Adipose tissue (tissue), 3 donors: ENCODE results near the gene CBX5. TPM values are rescaled to one million over a fixed set of nuclear protein-coding genes. Genes with fewer than 3 reads are reported as not detected.
"Not testable (repeated sequence)": the region's sequence is repeated elsewhere in the genome, so short reads cannot be mapped to it uniquely, and the experiment has no call there.

Experiments
- H3K27ac ChIP-seq: one replicate; pipeline ENCODE4 v1.5.1; 2013; ENCODE audit warnings: low read depth, low read length
- WGBS, 3 donors: extraction: QIAGEN DNeasy Blood & Tissue Kit; methylation state at CpG; one replicate each; pipeline ENCODE4 v1.1.7; 2013; 5-methylcytosine and 5-hydroxymethylcytosine counted together
- polyA plus RNA-seq, 3 donors: library from polyadenylated mRNA; stranded (reverse); fragments of 200-250 nt; gene quantifications; one replicate each; pipeline ENCODE4 v1.2.3, GENCODE V29; 2013
- donor health status: healthy with polysubstance abuse.
- donor health status: Bipolar disorder and iron deficiency.
- donor health status: healthy.

Gene CBX5
- 10 to 100 TPM in 1 of 3 donors, 1 to 10 TPM in 2; 5.6 to 12.4 (median 5.8) TPM for polyA plus RNA-seq

GRCh38 chr12:54279632-54280467 lies at the start of gene CBX5:
Gene CBX5 (minus strand): TSS chr12:54280122. CDS start chr12:54257650, 22,472 bp downstream.
- WGBS, 3 donors = 0% methylated on average over 49 of the region's 49 CpGs
- H3K27ac ChIP-seq = peak within 1 kb of the TSS; percentile 97

GRCh38 chr12:54328595-54329337 lies 48.8 kb upstream of the CBX5 start:
- H3K27ac ChIP-seq = no peak overlapping the region
- WGBS, 3 donors = 59 to 81% (median 75%) methylated on average over 6 of the region's 6 CpGs

GRCh38 chr12:54325442-54326109 lies 45.7 kb upstream of the CBX5 start:
- peak overlapping the region; percentile 46 for H3K27ac ChIP-seq
- 22 to 52% (median 50%) methylated on average over 22 of the region's 22 CpGs for WGBS, 3 donors

GRCh38 chr12:54324617-54325441 lies 44.9 kb upstream of the CBX5 start, which contains the start of gene COPZ1:
Gene COPZ1 (plus strand): TSS chr12:54325131. CDS start chr12:54325164, 33 bp downstream.
- H3K27ac ChIP-seq = peak within 1 kb of the TSS; percentile 46
- WGBS, 3 donors = 1 to 2% (median 1%) methylated on average over 34 of the region's 34 CpGs

GRCh38 chr12:54321363-54321762 lies 41.4 kb upstream of the CBX5 start:
- 88 to 93% (median 91%) methylated on average over 5 of the region's 5 CpGs for WGBS, 3 donors
- H3K27ac ChIP-seq = no peak overlapping the region

GRCh38 chr12:54312309-54312708 lies 32.4 kb upstream of the CBX5 start:
- 89 to 97% (median 94%) methylated on average over 7 of the region's 7 CpGs for WGBS, 3 donors
- not testable (repeated sequence) for H3K27ac ChIP-seq

- H3K27ac ChIP-seq = no peak overlapping the region
- WGBS, 3 donors = 46 to 71% (median 58%) methylated on average over 2 of the region's 2 CpGs
Measured at GRCh38 chr12:54311051-54311450, 31.1 kb upstream of the CBX5 start.

GRCh38 chr12:54306925-54307741 lies 27.2 kb upstream of the CBX5 start:
- WGBS, 3 donors = 30 to 68% (median 42%) methylated on average over 8 of the region's 8 CpGs
- peak overlapping the region; percentile 45 for H3K27ac ChIP-seq

GRCh38 chr12:54304187-54304810 lies 24.4 kb upstream of the CBX5 start:
- H3K27ac ChIP-seq = no peak overlapping the region
- WGBS, 3 donors = 9 to 25% (median 10%) methylated on average over 12 of the region's 12 CpGs

- H3K27ac ChIP-seq = no peak overlapping the region
Measured at GRCh38 chr12:54303640-54304039, 23.7 kb upstream of the CBX5 start.

- H3K27ac ChIP-seq = no peak overlapping the region
- 63 to 87% (median 87%) methylated on average over 1 of the region's 1 CpG for WGBS, 3 donors
Measured at GRCh38 chr12:54301428-54302048, 21.6 kb upstream of the CBX5 start.

GRCh38 chr12:54300732-54301427 lies 21.0 kb upstream of the CBX5 start, which contains the start of gene NFE2:
Gene NFE2 (minus strand): TSS chr12:54301015. CDS start chr12:54295248, 5,767 bp downstream.
- WGBS, 3 donors = 2 to 4% (median 4%) methylated on average over 26 of the region's 26 CpGs
- H3K27ac ChIP-seq = no peak within 1 kb of the TSS

GRCh38 chr12:54300225-54300731 lies 20.4 kb upstream of the CBX5 start:
- 23 to 54% (median 34%) methylated on average over 3 of the region's 3 CpGs for WGBS, 3 donors

GRCh38 chr12:54299515-54300224 lies 19.7 kb upstream of the CBX5 start:
- 37 to 72% (median 40%) methylated on average over 8 of the region's 8 CpGs for WGBS, 3 donors
- no peak overlapping the region for H3K27ac ChIP-seq

More at GRCh38 chr12:54300225-54300731, 20.4 kb upstream of the CBX5 start:
- H3K27ac ChIP-seq = no peak overlapping the region

GRCh38 chr12:54298904-54299303 lies 19.0 kb upstream of the CBX5 start:
- WGBS, 3 donors = 68 to 94% (median 68%) methylated on average over 5 of the region's 5 CpGs
- no peak overlapping the region for H3K27ac ChIP-seq
